ENCODE results near the gene PREX1.

The PREX1 gene

DNA sequence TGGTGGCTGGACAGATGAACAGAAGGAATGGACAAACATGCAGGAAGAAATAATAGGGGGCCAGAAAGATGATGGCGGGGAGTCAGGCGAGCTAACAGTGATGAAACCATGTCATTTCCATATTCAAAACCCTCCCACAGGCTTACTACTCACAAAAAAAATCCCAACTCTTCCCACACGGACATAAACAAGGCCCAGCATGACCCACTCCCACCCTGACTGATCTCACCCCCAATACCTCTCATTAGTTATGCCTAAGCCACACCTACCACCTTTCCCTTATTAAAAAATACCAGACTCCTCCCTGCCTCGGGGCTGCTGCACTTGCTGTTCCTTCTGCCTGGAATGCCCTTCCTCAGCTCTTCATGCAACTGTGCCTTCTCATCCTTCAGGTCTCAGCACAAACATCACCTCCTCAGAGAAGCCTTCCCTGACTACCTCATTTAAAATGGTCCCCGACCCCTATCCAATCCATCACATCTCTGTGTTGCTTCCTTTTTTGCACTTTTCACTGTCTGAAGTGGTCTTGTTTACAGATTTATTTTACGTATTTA is 145.8 kb downstream of the PREX1 start:
- no peak for DNase-seq (ENCODE audit: low spot score)

- no peak for DNase-seq (ENCODE audit: low spot score)
Observed at GRCh38 chr20:48681201-48681872, 146.5 kb downstream of the PREX1 start.

GRCh38 chr20:48680650-48681049 is 147.1 kb downstream of the PREX1 start:
- no peak for DNase-seq (ENCODE audit: low spot score)

DNA sequence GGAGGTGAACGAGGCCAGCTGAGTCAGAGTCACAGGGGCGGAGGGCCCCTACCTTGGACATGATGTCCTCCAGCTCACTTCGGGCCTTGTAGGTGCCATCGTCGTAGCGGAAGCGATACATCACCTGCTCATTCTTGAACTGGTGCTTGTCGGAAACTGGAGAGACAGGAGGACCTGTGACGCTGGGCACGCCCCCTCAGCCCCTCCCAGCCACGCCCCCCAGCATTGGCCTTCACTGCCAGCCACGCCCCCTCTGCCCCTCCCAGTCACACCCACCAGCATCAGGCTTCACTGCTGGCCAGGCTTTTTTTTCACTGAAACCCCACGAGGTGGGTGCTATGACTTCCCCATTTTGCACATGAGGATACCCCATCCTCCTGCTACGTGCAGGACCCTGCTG is 148.2 kb downstream of the PREX1 start:
- no peak for DNase-seq (ENCODE audit: low spot score)

DNA sequence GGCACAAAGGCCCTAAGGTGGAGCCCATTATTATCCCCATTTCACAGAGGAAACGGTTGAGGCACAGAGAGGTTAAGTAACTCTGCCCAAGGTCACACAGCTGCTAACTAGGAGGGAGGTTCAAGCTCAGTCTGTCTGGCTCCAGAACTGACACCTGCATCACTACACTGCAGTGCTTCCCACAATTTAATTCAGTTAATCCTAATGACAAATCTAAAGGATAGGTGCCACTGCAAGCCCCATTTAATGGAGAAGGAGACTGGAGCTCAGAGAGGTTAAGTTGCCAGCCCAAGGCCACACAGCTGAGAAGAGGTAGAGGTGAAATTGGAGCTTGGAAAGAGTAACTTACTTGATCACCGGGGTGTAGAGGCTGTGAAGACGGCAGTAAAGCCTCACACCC is 148.8 kb downstream of the PREX1 start:
- DNase-seq (ENCODE audit: low spot score): no peak

DNA sequence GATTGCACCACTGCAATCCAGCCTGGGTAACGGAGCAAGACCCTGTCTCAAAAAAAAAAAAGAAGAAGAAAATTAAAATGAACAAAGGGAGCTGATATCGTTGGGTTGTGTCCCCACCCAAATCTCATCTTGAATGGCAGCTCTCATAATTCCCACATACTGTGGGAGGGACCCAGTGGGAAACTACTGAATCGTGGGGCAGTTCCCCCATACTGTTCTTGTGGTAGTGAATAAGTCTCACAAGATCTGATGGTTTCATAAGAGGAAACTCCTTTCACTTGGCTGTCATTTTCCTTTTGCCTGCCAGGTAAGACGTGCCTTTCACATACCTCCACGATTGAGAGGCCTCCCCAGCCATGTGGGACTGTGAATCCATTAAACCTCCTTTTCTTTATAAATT is 149.4 kb downstream of the PREX1 start:
- no peak for DNase-seq (ENCODE audit: low spot score)

DNA sequence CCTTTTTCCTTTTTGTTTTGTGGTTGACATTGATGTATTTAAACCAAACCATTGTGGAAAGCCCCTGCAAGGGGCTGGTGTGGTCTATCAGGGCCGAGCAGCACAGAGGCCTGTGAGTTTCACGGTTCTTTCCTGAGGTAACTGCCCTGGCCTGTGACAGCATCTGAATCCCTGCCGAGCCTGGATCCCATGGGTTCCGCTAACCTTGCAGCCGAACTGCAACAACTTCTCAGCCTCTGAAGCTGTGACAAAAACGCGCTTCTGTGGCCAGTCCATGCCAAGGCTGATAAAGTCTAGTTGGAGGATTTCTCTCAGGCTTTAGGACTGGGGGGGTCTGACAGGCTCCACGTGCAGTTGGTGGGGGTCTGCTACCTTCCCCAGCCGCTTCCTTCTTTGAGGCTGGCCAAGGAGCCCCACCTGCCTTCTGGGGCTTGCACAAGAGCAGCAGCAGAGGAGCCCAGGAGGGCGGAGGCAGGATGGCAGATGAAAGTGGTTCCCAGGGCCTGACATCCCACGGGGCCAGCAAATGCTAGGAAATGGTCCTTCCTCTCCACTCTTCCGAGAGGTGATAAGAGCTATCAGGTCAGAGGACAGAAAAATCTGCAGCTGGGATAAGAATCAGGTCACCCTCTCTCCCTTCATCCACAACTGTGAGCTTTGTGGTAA is 150.9 kb downstream of the PREX1 start:
- no peak for DNase-seq (ENCODE audit: low spot score)

- no peak for DNase-seq (ENCODE audit: low spot score)
Observed at GRCh38 chr20:48676125-48676524, 151.7 kb downstream of the PREX1 start.

GRCh38 chr20:48674461-48674860 is 153.3 kb downstream of the PREX1 start:
- no peak for DNase-seq (ENCODE audit: low spot score)

DNA sequence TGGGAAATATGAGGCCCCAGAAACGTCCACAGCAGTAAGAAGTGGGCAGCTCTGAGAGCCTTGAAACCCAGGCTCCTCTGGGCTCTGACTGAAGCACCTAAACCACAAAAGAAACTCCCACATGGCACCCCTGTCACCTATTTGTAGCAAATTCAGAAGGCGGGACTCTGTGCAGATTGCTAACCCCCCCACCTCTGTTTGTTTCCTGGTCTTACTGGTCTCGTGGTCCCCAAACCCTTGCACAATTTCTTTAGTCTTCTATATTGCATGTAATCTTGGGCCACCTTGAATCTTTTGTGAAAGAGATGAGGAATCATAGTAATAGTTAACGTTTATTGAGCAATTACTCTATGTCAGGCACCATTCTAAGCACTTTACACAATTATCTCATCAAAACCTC is 154.3 kb downstream of the PREX1 start:
- no peak for DNase-seq (ENCODE audit: low spot score)

- DNase-seq (ENCODE audit: low spot score): no peak
Observed at GRCh38 chr20:48672324-48672723, 155.5 kb downstream of the PREX1 start.

GRCh38 chr20:48671141-48671540 is 156.7 kb downstream of the PREX1 start:
- no peak for DNase-seq (ENCODE audit: low spot score)

DNA sequence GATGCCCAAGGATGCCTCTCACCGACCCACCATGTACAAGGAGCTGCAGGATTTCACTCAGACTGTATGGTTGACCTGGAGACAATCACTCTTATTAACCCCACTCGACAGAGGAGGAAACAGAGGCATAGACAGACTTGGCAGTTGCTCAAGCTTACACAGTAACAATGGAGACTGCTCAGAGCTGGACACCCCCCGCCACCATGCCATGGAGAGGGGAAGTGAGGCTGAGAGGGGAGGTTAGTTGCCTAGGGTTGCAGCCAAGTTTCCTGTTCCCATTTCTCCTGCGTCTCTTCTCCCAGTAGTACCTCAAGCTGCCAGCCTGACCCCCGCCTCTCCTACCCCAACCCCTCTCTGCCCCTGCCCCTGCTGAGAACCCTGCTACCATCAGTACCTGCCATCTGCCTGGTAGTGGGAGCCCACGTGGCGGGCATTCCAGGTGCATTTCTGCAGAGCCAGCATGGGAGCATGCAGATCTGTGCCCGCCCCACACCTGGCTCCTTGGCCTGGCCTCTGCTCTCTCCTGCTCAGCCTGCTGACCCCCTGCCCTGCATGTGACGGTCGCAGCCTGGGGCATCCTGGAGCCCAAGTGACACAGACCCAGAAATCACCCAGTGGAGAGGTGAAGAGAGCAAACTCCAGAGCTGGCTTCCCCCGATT is 157.7 kb downstream of the PREX1 start:
- no peak for DNase-seq (ENCODE audit: low spot score)

DNA sequence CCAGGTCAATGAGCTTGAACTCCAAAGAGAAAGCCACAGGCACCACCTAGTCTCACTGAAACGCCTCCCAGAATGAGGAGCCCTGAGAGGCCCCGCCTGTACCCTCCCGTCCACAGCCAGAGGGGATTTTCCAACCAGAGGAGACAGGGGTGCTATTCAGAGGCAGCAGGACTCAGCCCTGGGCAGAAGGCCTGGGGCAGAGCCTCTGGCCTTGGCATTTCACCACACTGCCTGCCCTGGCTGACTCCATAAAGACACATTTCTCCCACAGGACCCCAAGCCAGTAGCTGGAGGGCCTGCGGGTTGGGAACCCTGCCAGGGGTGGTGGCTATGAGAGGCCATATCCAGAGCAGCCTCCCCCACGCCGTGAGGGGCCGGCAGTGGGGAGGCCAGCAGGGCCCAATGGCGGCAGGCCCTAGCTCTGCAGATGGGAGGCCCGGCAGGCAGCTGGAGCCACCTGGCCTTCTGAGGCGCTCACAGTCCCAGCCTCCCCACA is 159.3 kb downstream of the PREX1 start:
- DNase-seq (ENCODE audit: low spot score): no peak

GRCh38 chr20:48667889-48668413 is 159.8 kb downstream of the PREX1 start:
- no peak for DNase-seq (ENCODE audit: low spot score)

DNA sequence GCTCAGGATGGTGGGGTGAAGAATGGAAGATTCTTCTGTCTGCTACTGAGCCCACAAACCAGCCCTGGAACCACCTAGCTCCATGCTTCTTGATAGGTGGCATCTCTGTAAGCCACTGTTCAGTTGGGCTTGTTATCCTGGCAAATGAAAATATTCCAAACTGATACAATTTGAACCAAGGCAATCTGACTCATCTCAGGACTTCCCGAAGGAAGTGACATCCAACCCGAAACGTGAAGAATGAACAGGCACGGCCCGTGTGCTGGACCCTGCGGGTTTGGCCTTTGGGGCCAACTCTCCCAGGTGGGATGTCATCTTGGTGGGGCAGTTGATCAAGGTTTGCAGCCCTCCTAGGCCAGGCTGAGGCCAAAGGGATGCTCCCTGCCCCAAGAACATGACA is 160.3 kb downstream of the PREX1 start:
- DNase-seq (ENCODE audit: low spot score): no peak

DNA sequence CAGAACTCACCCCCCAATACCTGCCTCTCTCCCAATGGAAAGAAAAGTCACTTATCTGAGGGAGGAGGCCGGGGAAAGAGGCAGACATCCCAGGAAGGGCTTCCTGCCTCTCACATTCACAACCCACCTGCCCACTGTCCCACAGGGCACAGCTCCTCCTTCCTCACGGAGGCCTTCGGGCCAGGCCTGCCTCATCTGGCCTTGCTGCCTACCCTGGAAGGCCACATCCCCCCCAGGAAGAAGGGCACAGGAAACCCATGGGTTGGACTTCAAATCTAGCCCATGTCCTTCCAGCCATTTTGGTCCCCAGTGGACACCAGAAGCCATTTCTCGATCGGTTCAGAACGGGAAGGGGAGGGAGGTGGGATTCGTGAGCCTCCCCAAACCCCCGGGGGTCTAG is 162.0 kb downstream of the PREX1 start:
- no peak for DNase-seq (ENCODE audit: low spot score)

DNA sequence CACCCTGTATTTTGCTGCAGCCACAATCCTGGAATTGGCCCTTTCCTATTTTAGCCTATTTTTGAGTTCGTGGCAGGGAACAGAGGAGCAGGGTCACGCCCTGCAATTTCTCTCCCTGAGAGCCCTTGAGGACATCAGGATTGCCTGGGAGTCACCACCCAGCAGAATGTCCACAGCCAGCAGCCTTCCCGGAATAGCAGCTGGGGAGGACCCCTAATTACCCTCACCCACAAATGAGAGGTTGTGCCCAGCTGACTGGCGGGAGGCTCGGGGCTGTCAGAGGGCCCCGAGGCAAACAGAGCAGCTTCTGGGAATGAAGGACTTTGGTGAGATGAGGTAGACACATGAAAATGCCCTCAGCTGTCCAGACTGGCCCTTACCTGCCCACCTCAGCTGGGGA is 165.1 kb downstream of the PREX1 start:
- DNase-seq (ENCODE audit: low spot score): no peak

- DNase-seq (ENCODE audit: low spot score): no peak
Observed at GRCh38 chr20:48661575-48662455, 166.0 kb downstream of the PREX1 start.

- DNase-seq (ENCODE audit: low spot score): no peak
Observed at GRCh38 chr20:48660788-48661187, 167.0 kb downstream of the PREX1 start.

- no peak for DNase-seq (ENCODE audit: low spot score)
Observed at GRCh38 chr20:48659858-48660257, 167.9 kb downstream of the PREX1 start.

GRCh38 chr20:48658505-48658904 is 169.3 kb downstream of the PREX1 start:
- no peak for DNase-seq (ENCODE audit: low spot score)
